NCI-H748 (cell line): ENCODE data around the gene RFT1.

Source experiments
- DNase-seq: peaks from one replicate; lab custom pipeline; 2025; ENCODE audit not compliant: unreplicated experiment; lab: John Stamatoyannopoulos, UW

RFT1 gene, protein sequence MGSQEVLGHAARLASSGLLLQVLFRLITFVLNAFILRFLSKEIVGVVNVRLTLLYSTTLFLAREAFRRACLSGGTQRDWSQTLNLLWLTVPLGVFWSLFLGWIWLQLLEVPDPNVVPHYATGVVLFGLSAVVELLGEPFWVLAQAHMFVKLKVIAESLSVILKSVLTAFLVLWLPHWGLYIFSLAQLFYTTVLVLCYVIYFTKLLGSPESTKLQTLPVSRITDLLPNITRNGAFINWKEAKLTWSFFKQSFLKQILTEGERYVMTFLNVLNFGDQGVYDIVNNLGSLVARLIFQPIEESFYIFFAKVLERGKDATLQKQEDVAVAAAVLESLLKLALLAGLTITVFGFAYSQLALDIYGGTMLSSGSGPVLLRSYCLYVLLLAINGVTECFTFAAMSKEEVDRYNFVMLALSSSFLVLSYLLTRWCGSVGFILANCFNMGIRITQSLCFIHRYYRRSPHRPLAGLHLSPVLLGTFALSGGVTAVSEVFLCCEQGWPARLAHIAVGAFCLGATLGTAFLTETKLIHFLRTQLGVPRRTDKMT

DNA sequence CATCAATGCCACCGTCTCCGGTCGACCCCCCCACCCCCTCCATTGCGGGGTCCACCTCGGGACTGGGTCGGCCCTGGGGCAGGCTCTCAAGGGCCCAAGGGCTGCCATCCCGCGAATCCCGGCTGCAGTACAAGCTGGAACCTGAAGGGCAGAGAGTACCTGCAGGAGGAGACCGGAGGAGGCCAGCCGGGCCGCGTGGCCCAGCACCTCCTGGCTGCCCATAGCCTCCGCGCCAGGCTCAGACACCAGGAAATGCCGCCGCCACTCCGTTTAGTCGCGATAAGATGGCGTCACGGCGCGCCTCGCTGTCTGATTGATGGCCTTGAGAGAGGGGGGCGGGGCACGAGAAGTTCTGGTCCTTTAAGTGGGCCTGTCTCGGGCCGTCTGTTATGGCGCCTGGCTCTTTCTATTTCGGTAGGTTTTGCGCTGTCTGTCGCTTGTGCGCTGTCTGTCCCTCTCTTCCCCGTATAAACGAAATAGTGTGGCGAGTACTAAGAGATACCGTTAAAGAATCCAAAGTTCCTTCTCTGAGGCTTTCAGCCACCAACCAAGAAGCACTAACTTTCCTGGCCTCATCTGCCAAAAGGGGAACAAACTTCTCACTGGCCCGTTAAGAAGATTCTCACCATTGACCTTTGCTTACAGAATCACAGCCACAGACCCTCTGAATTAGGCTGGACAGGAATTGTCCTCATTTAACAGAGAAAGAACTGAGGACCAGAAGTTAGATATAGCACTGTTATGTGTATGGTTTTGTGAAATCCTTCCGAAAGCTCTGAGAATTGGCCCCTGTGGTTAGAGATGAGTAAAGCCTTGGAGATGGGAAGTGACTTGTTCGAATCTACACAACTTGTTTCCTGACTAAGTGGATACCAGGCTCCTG lies at the start of gene RFT1:
Gene RFT1, minus strand, starts transcription at position 257 of the 883 bp plus-strand sequence. Its CDS starts 35 bp downstream, at position 222.
- DNase-seq, result peak; percentile 91

DNA sequence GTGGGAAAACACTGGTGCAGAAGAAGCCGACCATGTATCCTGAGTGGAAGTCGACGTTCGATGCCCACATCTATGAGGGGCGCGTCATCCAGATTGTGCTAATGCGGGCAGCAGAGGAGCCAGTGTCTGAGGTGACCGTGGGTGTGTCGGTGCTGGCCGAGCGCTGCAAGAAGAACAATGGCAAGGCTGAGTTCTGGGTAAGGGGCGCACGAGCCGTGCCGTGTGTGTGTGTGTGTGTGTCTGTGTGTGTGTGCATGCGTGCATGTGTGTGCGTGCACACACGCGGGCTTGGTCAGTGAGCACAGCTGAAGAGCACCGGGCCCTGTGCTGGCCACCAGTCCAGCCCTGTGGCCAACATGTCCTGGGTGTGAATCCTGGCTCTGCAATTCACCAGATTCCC lies 49.3 kb upstream of the RFT1 start:
- no peak for DNase-seq

DNA sequence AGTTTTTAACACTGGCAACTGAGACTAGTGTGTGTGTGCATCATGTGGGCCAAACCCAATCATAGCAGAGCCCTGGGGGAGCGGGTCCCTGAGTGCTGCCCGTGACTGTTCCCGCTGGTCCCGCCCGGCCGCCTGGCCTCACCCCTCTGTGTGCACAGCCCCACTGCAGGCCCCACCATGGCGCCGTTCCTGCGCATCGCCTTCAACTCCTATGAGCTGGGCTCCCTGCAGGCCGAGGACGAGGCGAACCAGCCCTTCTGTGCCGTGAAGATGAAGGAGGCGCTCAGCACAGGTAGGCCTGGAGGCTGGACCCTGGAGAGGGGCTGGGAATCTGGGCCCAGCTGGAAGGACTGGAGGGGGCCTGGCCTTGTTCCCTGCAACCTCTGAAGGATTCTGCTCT lies 48.0 kb upstream of the RFT1 start:
- DNase-seq, result no peak

DNA sequence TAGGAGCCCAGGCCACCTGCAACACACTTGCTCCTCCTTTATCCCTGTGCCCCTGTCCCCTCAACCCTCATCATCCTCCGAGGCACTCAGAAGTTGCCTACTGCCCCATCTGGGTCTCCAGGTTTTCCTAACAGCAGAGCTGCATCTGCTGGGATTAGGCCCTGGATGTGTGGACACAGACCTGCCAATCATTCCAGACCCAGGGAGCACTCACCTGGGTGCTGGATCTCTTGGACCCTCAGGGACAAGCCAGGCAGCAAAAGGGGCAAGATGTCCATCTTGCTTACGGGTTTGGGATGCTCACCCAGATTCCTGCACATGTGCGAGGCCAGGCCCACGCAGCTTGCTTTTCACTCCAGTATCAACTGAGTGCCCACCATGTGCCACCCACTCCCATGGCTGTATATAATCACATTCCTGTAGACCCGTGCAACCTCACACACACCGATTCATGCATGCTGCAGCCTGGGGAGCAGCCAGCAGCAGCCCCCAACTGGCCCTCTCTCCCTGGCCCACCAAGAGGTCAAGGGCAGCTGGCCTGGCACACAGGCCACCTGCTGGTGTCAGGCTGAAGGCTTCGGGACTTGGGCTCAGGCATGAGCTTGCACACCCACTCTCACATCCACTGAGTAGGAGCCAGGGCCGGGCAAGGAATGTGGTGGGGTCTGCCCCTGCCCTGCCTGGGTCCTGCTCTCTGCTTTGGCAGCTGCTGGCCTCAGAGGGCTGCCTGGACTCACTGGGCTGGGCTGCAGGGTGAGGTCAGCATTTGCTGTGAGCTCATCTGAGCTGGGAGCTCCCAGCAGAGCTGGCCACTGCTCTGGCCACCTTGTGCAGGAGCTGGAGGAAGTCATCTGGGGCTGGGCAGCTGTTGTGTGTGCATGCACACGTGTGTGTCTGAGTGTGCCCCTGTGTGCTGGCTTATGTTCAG lies 45.6 kb upstream of the RFT1 start:
- DNase-seq, result no peak

DNA sequence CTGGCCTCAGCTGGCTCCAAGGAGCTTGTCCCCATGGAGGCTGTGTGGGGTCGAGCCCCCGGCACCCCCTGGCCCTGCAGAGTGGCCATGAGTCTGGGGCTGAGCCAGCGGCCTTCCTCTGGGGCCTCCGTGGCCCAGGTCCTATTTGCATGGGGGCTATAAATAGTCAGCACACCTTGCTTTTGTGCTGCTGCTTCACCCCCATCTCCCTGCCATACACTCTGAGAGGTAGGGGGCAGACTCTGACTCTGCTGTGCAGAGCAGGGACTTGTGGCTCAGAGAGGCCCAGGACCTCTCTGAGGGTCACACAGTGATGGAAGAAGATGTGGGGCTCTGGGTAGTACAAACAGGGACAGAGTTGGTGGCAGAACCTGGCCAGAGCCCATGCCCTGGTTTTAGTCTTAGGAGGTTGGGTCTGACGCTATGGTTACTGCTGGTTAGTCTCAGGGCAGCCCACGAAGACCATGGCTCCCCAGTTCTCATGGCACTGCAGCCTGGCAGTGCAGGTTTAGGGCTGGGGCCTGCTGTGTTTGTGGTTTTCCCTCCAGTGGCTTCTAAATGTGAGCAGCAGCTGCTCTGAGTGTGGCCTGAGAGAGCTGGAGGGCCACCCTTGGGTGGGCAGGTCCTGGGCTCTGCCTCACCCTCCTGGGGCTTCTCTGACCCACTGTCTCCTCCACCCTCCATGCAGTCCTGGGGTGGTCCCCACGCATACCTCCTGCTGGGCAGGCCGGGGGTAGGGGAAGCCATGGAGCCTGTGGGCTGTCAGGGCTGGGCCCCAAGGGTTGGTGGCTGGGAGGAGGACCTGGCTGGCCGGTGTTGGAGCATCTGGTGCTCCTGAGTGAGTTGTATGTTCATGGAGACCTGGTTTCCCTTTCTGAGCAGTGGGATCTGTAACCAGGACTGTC lies 44.4 kb upstream of the RFT1 start:
- no peak for DNase-seq

DNA sequence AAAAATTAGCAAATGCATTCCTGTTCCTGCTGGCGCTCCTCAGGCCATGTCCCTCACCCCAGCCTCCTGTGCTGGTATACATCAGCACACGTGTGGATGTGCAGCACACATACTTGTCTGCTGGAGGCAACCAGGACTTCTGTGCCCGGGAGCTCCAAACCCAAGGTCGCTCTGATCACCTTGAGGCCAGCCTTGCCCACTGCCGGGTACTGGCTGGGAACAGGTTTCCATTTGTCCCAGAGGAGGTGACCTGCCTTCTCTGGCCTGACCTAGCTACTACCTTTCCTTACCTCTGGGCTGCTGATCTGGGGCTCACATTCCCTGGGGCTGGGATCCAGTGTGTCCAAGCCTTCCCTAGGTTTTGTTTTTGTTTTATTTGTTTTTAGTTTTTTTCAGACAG lies 42.9 kb upstream of the RFT1 start:
- no peak for DNase-seq

DNA sequence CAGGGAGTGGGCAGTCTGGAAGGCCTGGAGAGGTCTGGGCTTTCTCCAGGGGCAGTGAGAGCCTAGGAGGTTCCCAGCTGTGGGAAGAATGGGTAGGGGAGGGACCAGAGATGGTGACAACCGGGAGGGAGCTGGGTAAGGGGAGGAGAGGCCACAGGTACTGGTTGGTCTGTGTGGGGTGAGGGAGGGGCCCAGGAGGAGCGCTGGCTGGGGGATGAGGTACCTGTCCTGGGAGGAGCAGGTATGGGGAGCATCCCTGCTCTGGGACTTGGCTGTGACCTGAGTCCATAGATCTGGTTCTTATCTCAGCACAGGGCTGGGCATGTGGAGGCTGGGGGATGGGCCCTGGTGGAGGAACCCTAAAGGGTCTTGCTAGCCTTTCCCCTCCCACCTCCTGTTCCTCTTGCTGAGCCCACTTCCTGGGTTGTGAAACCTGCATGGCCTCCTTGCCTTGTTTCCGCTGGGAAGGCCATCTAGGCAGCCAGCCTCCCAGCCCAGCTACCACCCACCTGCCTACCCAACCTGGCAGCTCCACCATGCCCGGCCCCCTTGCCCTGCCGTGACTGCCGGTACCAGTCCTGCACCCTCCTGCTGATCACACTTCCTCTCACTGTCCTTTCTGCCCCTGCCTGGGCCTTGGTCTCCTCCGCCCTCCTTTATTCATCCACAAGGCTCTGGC lies 41.7 kb upstream of the RFT1 start:
- no peak for DNase-seq

DNA sequence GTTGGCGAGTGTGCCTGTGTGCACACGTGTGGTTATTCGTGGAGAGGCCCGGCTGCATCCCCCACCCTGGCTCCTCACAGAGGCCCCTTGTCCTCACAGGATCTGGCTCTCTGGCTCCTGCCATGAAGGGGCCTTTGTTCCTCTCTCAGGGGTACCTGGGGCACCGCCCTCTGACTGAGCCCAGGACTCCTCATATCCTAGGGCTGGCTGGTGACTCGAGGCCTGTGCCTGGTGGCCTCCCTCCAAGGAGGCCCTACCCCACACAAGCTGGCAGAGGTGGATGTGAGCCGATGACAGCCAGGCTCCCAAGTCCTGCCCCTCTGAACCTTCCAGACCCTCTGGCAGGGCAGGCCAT lies 40.8 kb upstream of the RFT1 start:
- DNase-seq, result no peak

DNA sequence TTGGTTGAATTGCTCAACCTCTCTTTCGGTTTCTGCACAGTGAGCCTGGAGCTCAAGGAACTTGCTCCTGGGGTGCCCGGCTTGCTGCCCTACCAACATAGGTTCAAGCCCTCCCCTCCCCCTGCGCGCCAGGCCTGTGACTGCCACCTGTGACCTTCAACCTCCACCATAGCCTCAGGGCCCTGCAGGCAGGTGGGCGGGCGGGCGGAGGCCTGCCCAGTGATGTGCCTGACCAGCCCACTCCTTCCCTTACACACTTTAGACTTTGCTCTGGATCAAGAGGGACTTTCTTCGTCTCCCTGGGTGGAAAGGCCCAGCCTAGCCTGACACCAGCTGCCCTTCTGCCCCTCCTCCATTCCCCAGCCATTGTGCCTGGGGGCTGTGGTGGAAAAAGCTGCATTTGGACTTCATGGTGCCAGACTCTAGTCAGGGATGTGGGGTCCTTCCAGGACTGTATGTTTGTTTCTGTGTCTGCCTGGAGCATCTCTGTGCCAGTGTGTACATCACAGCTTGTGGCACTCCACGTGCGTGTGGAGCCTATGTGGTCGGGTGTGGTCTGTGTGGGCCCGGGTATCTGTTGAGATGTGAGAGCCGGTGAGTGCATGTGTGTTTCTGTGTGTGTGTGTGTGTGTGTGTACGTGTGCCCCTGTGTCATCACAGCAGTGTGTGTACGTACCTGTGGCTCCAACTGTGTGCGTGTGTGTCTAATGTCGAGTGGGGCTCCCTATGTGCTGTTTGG lies 40.3 kb upstream of the RFT1 start:
- DNase-seq, result no peak

DNA sequence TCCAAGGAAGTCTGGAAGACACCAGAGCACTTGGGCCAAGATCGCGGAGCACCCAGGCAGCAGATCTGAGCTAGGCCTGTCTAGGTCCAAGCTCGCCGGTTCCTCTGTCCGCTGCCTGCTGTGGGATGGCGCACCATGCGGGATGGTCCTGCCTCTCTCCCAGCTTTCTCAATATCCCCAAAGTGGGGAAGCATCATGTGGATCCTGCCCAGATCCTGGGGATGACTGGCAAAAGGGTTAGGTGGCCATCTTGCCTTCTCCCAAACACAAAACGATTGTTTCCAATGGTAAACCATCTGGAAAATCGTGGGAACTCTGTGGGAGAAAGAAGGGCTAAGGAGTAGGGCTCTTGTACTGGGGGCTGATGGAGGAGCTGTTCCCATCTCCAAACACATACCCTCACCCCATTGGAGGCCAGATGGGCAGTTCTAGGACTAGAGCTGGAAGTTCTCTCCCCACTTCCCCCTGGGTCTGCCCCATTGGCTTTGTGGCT lies 39.6 kb upstream of the RFT1 start:
- no peak for DNase-seq

DNA sequence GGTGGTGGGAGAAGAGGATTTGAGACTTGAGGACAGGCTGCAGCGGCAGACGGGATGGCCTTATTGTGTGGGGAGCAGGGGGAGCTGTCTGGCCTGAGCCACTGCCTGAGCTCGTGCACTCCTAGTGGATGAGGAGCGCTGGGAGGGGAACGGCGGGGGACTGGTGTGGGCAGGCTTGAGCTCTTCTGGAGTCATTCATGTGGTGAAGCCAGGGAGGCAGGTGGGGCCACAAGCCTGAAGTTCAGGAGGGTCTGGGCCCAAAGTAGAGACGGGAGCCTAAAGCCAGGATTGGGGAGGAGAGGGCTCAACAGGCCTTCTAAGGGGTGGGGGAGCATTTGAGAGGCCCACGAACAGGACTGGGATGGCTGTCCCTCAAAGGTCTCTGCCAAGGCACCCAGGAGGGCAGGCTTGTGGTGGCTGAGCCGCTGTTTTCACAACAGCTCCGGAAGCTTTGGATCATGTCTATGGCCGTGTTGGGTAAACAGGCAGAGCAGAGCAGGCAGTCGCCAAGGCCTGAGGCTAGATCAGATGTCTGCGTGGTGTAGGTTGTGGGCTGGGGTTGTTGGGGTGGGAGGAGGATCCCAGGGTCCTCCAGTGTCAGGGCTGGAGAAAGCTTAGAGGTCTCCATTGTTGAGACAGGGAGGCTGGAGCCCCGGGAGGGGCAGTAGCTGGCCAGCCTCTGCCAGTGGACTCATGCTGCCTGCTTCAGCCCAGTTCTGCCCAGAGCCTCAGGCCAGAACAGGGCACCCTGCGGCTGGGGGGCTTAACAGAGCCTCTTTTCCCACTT lies 39.0 kb upstream of the RFT1 start:
- DNase-seq, result no peak

DNA sequence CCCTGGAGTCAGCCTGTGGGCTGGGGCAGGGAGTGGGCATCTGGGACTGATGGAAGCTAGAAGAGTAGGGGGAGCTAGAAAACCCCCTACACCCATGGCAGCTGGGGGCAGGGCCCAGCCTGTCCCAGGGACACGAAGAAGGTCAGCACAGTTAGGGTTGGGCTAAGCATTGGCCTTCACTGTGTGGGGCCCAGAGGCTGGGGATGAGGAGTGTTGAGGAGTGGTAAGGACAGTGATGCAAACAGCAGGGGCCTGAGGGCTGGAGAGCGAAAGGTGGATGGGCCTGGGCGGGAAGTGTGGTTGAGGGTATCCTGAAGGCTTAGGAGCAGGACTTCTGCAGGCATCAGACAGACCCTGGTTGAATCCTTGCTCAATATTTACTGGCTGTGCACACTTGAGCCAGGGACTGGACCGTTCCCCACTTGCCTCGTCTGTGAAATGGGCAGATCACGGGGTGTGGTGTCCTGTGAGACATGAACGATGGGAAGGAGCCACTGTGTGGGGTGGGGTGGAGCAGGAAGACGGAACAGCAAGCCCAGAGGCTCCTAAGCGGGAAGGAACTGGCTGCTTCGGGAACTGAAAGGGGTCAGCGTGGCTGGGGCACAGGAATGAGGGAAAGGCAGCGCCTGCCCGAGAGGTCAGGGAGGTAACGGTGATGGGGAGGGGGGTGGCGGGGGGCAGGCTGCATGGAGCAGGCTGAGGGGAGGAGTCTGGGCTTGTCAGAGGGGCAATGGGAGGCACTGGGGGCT lies 38.1 kb upstream of the RFT1 start:
- no peak for DNase-seq

DNA sequence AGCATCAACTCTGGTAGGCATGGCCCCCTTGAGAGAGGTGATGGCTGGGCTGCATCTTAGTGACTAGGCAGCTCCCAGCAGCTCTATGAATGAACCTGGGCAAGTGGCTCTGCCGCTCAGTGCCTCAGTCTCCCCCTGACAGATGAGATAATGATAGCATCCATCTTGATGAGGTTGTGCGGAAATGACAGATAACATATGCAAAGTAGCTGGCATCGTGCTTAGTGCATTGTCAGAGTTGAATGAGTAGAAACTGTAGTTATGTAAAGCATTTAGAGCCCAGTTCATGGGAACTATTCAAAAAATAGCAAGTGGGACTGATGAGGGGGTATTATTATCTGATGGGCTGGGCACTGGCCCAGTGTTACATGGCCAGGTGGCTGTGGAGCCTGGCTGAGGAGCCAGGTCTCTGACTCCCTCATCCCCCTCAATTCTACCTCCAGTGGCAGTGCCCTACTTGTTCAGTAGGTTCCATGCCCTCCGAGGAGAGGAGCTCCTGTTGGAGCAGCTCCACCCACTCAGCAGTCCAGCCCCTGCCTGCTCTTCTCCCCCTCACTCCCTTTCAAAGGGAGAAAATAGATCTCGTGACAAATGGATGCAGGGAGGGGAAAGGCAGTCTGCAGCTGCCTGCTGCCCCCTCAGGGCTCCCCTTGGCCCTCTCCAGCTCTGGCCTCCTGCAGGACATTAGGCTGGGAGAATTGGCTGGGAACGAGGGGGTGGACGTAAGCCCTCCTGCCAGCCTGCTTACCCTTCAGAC lies 37.4 kb upstream of the RFT1 start:
- no peak for DNase-seq

DNA sequence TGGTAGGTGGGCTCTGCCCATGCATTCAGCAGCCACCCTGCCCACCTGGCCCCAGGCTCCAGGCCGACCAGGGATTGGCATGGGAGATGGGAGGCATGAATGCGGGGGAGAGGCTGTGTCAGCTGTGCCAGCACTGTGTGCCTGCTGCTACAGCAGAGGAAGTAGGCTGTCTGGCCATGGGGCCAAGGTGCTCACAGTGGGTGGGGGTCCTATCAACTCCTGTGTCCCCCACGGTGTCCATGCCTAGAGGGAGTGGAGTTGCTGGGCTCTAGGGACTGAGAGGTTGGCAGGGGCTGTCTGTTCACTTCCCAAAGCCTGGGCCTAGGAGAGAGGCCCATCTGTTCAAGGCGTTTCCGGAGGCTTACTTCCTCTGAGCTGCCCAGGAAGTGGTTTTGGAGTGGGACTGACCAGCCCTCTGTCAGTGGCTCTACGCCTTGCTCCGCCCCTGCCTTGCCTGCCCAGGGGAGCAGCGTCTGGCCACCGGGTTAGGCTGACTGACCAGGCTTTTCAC lies 36.6 kb upstream of the RFT1 start:
- no peak for DNase-seq

DNA sequence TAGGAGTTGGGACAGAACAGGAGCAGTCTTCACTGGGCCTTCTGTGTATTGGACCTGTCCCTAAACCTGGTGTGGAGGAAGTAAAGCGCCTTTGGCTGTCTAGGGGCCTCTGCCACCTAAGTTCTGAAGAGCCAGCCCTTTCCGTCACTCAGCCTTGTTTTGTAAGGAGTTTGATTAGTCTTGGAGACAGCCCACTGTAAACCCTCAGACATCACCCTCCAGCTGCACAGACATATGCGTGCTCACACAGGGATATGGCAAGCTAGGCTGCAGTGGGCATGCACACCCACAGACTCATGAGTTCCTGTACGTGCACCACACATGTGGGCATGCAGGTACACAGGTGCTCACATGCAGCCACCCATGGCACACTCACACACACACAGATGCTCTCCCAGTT lies 36.0 kb upstream of the RFT1 start:
- no peak for DNase-seq

DNA sequence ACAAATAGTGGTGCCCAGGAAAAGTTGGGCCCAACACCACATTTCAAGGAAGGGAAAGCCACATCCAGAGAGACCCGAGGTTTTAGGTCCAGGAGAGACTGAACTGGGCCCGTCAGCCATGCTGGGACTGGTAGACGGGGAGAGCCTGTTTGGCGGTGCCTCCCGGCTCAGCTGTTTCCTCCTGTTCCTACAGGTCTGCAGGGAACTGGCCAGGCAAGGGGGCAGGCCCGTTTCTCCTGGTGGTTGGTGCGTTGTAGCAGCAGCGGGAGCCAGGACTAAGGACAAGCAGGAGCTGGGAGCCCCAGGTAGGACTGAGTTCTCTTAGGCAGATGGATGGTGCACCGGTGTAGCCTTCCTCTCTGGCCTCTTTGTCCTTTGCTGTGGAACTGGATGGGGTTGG lies 34.7 kb upstream of the RFT1 start:
- DNase-seq, result no peak
